Common myeloid progenitor, CD34-positive (primary cell): ENCODE measurements around the gene TEX54.
"Not testable (repeated sequence)": the region's sequence is repeated elsewhere in the genome, so short reads cannot be mapped to it uniquely, and the experiment has no call there.

Experiments
- CTCF ChIA-PET: fragments of 350-600 bp; sonication (Branson Sonifier 250); formaldehyde crosslinking; loops from one replicate; lab custom pipeline; 2021; ENCODE audit warnings: antibody characterized with exemption; lab: Charles Lee
- POLR2A ChIA-PET: fragments of 350-600 bp; sonication (Branson Sonifier 250); formaldehyde crosslinking; loops from one replicate; lab custom pipeline; 2021; ENCODE audit warnings: antibody characterized with exemption; lab: Charles Lee
- DNase-seq, 3 donors: peaks; one replicate each; pipeline versions ENCODE4 v3.0.0 to v3.0.0-alpha.2; 2013
- H3K27ac ChIP-seq, 2 experiments: 1 replicate in 1 of 2; 2 replicates in 1 of 2; pipeline ENCODE4 v1.7.0; 2013; ENCODE audit warnings: inconsistent platforms in 2 of 2, low read length in 2 of 2, mild to moderate bottlenecking in 2 of 2, low read depth in 1 of 2, moderate library complexity in 1 of 2; ENCODE audit not compliant: severe bottlenecking in 2 of 2, insufficient read depth in 1 of 2, poor library complexity in 1 of 2
- H3K27me3 ChIP-seq, 5 experiments: replicated peaks in 2 of 5; 1 replicate in 3 of 5; 2 replicates in 2 of 5; pipeline versions ENCODE4 v1.6.1 to v1.7.0; 2013; ENCODE audit warnings: low read length in 4 of 5, mild to moderate bottlenecking in 2 of 5, moderate library complexity in 2 of 5, inconsistent platforms in 1 of 5; ENCODE audit not compliant: insufficient read depth in 5 of 5, control insufficient read depth in 4 of 5
- H3K36me3 ChIP-seq, 4 experiments: 1 replicate in 2 of 4; 2 replicates in 2 of 4; pipeline versions ENCODE4 v1.6.1 to v1.7.0; 2013; ENCODE audit warnings: low read length in 3 of 4, control low read depth in 1 of 4, mild to moderate bottlenecking in 1 of 4; ENCODE audit not compliant: control insufficient read depth in 4 of 4, insufficient read depth in 4 of 4
- H3K4me1 ChIP-seq, 4 experiments: 1 replicate in 3 of 4; 2 replicates in 1 of 4; pipeline versions ENCODE4 v1.6.1 to v1.7.1; 2013; ENCODE audit warnings: low read length in 3 of 4, mild to moderate bottlenecking in 3 of 4, control low read depth in 1 of 4, inconsistent platforms in 1 of 4, moderate library complexity in 1 of 4; ENCODE audit not compliant: control insufficient read depth in 4 of 4, insufficient read depth in 4 of 4; ENCODE audit errors: control extremely low read depth in 1 of 4
- H3K4me3 ChIP-seq, 7 experiments: 1 replicate in 4 of 7; 2 replicates in 3 of 7; pipeline versions ENCODE4 v1.5.1 to v1.7.0; 2013; ENCODE audit warnings: mild to moderate bottlenecking in 7 of 7, low read length in 6 of 7, moderate library complexity in 6 of 7, inconsistent platforms in 2 of 7, low read depth in 2 of 7, control low read depth in 1 of 7; ENCODE audit not compliant: insufficient read depth in 4 of 7, control insufficient read depth in 1 of 7; ENCODE audit errors: extremely low read depth in 1 of 7
- H3K9me3 ChIP-seq, 5 experiments: 1 replicate in 4 of 5; 2 replicates in 1 of 5; pipeline versions ENCODE4 v1.6.1 to v1.7.1; 2013; ENCODE audit warnings: low read length in 4 of 5, mild to moderate bottlenecking in 2 of 5, inconsistent platforms in 1 of 5, low read depth in 1 of 5, moderate library complexity in 1 of 5; ENCODE audit not compliant: control insufficient read depth in 4 of 5, insufficient read depth in 2 of 5; ENCODE audit errors: control extremely low read depth in 1 of 5
- WGBS: methylation state at CpG from one replicate; pipeline ENCODE4 v1.1.5; 2013; ENCODE audit not compliant: insufficient coverage; 5-methylcytosine and 5-hydroxymethylcytosine counted together

The TEX54 gene

GRCh38 chr11:62835336-62835735, 2.7 kb upstream of the TEX54 start:
- Histone ChIP-seq H3K27ac (no peak overlapping the region), H3K4me1 (peaks cover 10 to 39% (median 30%) of the 10 kb centered on the region in 4 experiments), H3K9me3 (no peaks in the 10 kb centered on the region), H3K4me3 (no peak overlapping the region), H3K27me3 (no peaks in the 10 kb centered on the region), H3K36me3 (peaks cover 12 to 42% (median 36%) of the 10 kb centered on the region in 4 experiments)
- ChIA-PET CTCF (interaction anchor here (0.7 to 1.3 kb wide), 3 partner anchors 20 to 48 kb away, joined by 3 to 6 read pairs (median 3); no protein-coding TSS in a partner anchor), POLR2A (no interaction called here)
- DNase-seq = no peak
- WGBS = over 99% methylated on average over 8 of the region's 8 CpGs

DNA sequence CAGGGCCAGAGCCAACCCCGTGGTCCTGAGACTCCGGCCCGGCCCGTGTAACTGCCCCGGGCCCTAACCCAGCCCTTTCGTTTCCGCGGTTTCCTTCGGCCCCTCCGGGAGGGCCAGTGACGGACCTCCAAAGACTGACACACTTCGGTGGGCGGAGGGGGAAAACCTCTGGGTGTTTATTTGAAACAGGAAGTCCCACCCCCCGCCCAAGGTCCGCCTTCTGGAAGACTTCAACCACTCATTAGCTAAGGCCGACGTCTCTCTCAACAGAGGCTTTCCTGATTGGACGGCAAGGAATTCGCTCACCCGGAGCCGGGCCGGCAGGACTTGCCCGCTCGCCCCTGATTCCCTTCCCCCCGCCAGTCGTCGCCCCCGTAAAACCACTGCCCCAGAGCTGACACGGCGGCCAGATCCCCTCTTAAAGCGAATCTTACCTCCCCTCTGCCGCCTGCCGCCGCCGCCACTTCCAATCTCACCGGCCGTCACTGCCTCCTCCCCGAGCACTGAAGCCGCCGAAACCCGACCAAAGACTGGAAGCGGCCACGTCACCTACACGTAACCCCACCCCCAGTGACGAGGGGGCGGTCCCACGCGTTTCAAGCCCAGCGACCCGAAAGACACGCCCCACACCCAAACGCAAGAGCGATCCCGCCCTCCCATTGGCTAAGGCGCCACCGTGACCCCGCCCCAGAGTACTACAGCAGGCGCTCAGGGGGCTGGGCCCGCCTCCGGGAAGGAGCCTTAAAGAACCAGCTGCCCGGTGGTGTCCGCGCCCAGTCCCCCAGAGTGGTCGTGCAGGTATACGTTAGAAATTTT, 913 bp downstream of the TEX54 start, which contains the start of gene STX5:
Gene STX5 (minus strand): TSS at position 532 of the 816 bp plus-strand sequence. CDS start 808 bp downstream, outside the sequence.
- Histone ChIP-seq H3K9me3 (no peaks in the 10 kb centered on the region), H3K36me3 (peaks cover 16 to 49% (median 44%) of the 10 kb centered on the region in 4 experiments), H3K27me3 (no peaks in the 10 kb centered on the region), H3K4me1 (peaks cover 8 to 28% (median 19%) of the 10 kb centered on the region in 4 experiments), H3K4me3 (peak within 1 kb of the TSS; percentile 71 to 93 (median 89)), H3K27ac (peak within 1 kb of the TSS; percentile 95 to 96)
- ChIA-PET POLR2A (interaction anchor here (0.6 to 4.5 kb wide), 21 partner anchors 8 to 240 kb away, joined by 3 to 57 read pairs (median 4); partner anchors contain the start of genes C11orf98, CSKMT, GANAB and HNRNPUL2), CTCF (interaction anchor here (0.6 to 2.0 kb wide), 8 partner anchors 9 to 998 kb away, joined by 3 to 7 read pairs (median 4); partner anchors contain the start of gene BSCL2)
- WGBS = 0% methylated on average over 50 of the region's 65 CpGs
- peak; percentile 98 to 99 (median 99) for DNase-seq

DNA sequence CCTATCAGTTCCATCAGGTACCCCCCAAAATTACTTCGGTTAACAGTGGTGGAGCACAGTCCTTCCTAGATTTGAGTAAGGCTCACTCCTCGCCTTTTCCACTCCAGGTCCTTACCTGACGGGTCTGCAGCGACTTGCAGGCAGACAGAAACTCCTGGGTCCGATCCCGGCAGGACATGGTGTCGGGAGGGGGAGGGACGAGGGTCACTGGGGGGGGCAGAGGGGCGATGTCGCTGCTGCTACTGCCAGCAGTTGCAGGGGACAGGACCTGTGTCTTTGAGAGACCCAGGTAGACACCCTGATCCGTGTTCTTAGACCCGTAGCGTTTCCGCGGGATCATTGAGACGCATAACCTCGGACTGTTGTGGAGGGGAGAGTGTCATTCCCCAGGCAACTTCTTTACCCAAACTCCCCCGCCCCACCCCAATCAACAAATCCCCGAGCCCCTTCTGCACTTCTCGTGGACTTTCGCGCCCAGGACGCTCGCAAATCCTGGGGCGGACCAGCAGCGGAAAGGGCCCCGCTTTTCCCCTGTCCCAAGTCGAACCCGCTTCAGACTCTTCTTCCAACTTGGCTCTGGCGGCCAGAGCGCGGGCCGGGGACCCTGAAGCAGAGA, 1.6 kb downstream of the TEX54 start:
- peak; percentile 65 to 88 (median 83) for DNase-seq
- Histone ChIP-seq H3K36me3 (peaks cover 12 to 47% (median 38%) of the 10 kb centered on the region in 4 experiments), H3K9me3 (no peaks in the 10 kb centered on the region), H3K27me3 (no peaks in the 10 kb centered on the region), H3K4me1 (peaks cover 8 to 28% (median 19%) of the 10 kb centered on the region in 4 experiments), H3K4me3 (peak overlapping the region; percentile 71 to 93 (median 89)), H3K27ac (peak overlapping the region; percentile 95 to 96)
- POLR2A ChIA-PET = interaction anchor here (0.6 to 4.5 kb wide), 11 partner anchors 9 to 121 kb away, joined by 3 to 57 read pairs (median 5); partner anchors contain the start of genes HNRNPUL2, NXF1 and ZBTB3
- CTCF ChIA-PET = interaction anchor here (0.9 to 1.3 kb wide), 2 partner anchors 36 to 40 kb away, joined by 3 read pairs; no protein-coding TSS in a partner anchor
- 0% methylated on average over 23 of the region's 33 CpGs for WGBS

DNA sequence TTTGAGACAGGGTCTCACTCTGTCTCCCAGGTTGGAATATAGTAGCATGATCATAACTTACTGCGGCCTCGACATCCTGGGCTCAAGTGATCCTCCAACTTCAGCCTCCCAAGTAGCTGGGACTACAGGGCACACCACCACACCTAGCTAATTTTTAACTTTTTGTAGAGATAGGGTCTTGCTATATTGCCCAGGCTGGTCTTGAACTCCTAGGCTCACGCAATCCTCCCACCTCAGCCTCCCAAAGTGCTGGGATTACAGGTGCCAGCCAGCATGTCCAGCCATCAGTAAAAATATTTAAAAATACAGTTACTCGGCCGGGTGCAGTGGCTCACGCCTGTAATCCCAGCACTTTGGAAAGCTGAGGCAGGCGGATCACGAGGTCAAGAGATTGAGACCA, 4.5 kb downstream of the TEX54 start:
- ChIA-PET POLR2A (interaction anchor here (0.7 to 1.1 kb wide), 2 partner anchors 28 to 680 kb away, joined by 3 read pairs; no protein-coding TSS in a partner anchor), CTCF (interaction anchor here (1.0 to 2.9 kb wide), 7 partner anchors 12 to 42 kb away, joined by 3 to 16 read pairs (median 6); no protein-coding TSS in a partner anchor)
- not testable (repeated sequence) for DNase-seq, H3K27ac ChIP-seq, H3K27me3 ChIP-seq, H3K4me3 ChIP-seq, H3K9me3 ChIP-seq
- Histone ChIP-seq H3K4me1 (peaks cover 8 to 21% (median 17%) of the 10 kb centered on the region in 4 experiments), H3K36me3 (peaks cover 13 to 49% (median 39%) of the 10 kb centered on the region in 4 experiments)
- WGBS = 97% methylated on average over 6 of the region's 8 CpGs

GRCh38 chr11:62823677-62824076, 9.0 kb downstream of the TEX54 start:
- Histone ChIP-seq H3K27me3 (no peaks in the 10 kb centered on the region), H3K36me3 (peaks cover 13 to 82% (median 52%) of the 10 kb centered on the region in 4 experiments), H3K4me1 (no peaks in the 10 kb centered on the region), H3K9me3 (no peaks in the 10 kb centered on the region), H3K4me3 (no peak overlapping the region), H3K27ac (no peak overlapping the region)
- DNase-seq = no peak
- WGBS = 100% methylated on average over 3 of the region's 3 CpGs
- ChIA-PET POLR2A (interaction anchor here (0.6 to 2.4 kb wide), 4 partner anchors 10 to 18 kb away, joined by 3 to 11 read pairs (median 5); partner anchors contain the start of gene NXF1), CTCF (interaction anchor here (1.3 to 1.7 kb wide), 3 partner anchors 9 to 37 kb away, joined by 3 to 5 read pairs (median 3); partner anchors contain the start of gene TEX54)

DNA sequence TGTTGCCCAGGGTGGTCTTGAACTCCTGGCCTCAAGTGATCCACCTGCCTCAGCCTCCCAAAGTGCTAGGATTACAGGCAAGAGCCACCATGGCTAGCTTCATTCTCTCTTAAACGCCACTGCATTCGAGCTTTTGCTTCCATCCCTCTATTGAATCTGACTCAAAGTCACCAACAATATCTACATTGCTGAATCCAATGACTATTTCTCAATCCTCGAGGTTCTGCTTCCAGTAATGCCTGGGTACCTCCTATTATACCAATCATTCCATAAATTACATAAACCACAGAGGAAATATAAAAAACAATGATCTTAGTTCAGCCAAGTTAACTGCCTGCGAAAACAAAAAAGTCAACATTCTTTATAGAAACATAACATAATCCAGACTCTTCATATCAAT, 15.5 kb downstream of the TEX54 start:
- POLR2A ChIA-PET = interaction anchor here (0.6 to 1.6 kb wide), 2 partner anchors 11 to 15 kb away, joined by 4 to 6 read pairs; partner anchors contain the start of genes NXF1 and STX5
- peaks cover 2 to 40% (median 15%) of the 10 kb centered on the region in 4 experiments for H3K36me3 ChIP-seq
- H3K4me1 ChIP-seq = no peaks in the 10 kb centered on the region
- DNase-seq = no peak
- no peak overlapping the region for H3K27ac ChIP-seq
- no peak overlapping the region for H3K4me3 ChIP-seq
- CTCF ChIA-PET = interaction anchor here (1.1 to 2.9 kb wide), 3 partner anchors 11 to 140 kb away, joined by 3 to 16 read pairs (median 15); partner anchors contain the start of gene NXF1
- 84% methylated on average over 4 of the region's 4 CpGs for WGBS
- H3K9me3 ChIP-seq = no peaks in the 10 kb centered on the region
- H3K27me3 ChIP-seq = no peaks in the 10 kb centered on the region
